ENCODE results near the gene LPA.
"Not testable (repeated sequence)": the region's sequence is repeated elsewhere in the genome, so short reads cannot be mapped to it uniquely, and the experiment has no call there.

DNA sequence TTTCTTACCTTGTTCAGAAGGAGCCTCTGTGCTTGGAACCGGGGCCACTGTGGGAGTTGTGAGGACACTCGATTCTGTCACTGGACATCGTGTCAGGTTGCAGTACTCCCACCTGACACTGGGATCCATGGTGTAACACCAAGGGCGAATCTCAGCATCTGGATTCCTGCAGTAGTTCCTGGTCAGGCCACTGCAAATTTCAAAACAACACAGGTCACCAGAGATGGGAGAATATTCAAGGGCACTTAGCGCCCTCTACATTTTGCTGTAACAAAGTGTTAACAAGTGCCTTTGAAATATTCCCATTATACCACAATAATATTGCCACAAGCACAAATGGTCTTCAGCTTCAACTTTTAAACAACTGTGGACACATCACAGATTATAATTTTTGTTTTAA is 85.6 kb downstream of the LPA start:
- TF ChIP-seq MAZ (IDR thresholded peaks at IDR 0.05; ENCODE audit: borderline replicate concordance, low read depth, low read length); EP300 (IDR thresholded peaks at IDR 0.05); CHD4 (IDR thresholded peaks at IDR 0.05; ENCODE audit: borderline replicate concordance): not testable (repeated sequence)

All from A549 (cell line).